H1 (cell line): Measurements from ENCODE around the gene RGN. TPM values are rescaled to one million over a fixed set of nuclear protein-coding genes. Genes with fewer than 3 reads are reported as not detected.

Experiments used
- ATF3 ChIP-seq: IDR thresholded peaks from 2 replicates; pipeline ENCODE4 v1.6.1; 2011; ENCODE audit warnings: low read depth, mild to moderate bottlenecking, low read length; ENCODE audit not compliant: insufficient read depth
- CEBPB ChIP-seq: IDR thresholded peaks from 2 replicates; pipeline ENCODE4 v1.6.1; 2012; ENCODE audit warnings: low read depth, low read length
- CHD2 ChIP-seq: IDR thresholded peaks from 2 replicates; pipeline ENCODE4 v1.6.1; 2012; ENCODE audit warnings: low read length, improper control_type of control experiment
- EZH2 ChIP-seq: fragments of 200-600 bp; sonication (generic); IDR thresholded peaks from 2 replicates; pipeline ENCODE4 v1.7.1; 2012; ENCODE audit warnings: low read depth, mild to moderate bottlenecking, moderate library complexity, low read length, inconsistent platforms; ENCODE audit not compliant: severe bottlenecking
- POLR2AphosphoS5 ChIP-seq: IDR thresholded peaks from 2 replicates; pipeline ENCODE4 v1.6.1; 2011; ENCODE audit warnings: low read depth, low read length
- SIN3A ChIP-seq, 2 experiments: IDR thresholded peaks in 1 of 2; conservative IDR thresholded peaks in 1 of 2; 2 replicates each; pipeline ENCODE4 v1.6.1; 2011 to 2012; ENCODE audit warnings: low read length in 2 of 2, improper control_type of control experiment in 1 of 2, low read depth in 1 of 2, mild to moderate bottlenecking in 1 of 2
- polyA plus RNA-seq, 7 experiments: library from polyadenylated mRNA; depleted of rRNA in 3 of 7; stranded (reverse) in 5 of 7; unstranded in 2 of 7; fragments of >200 nt in 5 of 7; fragments of 200-250 nt in 2 of 7; gene quantifications; 1 replicate in 5 of 7; 2 replicates in 1 of 7; 4 replicates in 1 of 7; pipeline versions ENCODE4 v1.2.1 to v1.2.3, GENCODE V29; 2011 to 2013; ENCODE audit warnings: missing spikeins in 2 of 7, mixed read lengths in 2 of 7
- total RNA-seq: library from RNA; stranded (reverse); fragmentation: NEBNext Ultra II Directional; extraction: Animal tissue kit (Norgen Biotek cat#: 25700); gene quantifications from 2 replicates; pipeline ENCODE4 v1.2.1, GENCODE V29; 2021

The RGN gene
- total and polyA plus RNA-seq, 2 of the 8 experiments (the other 6 are each of a cell fraction or from before 2014, with no cell fraction given) = 0.32 to 3.1 TPM

DNA sequence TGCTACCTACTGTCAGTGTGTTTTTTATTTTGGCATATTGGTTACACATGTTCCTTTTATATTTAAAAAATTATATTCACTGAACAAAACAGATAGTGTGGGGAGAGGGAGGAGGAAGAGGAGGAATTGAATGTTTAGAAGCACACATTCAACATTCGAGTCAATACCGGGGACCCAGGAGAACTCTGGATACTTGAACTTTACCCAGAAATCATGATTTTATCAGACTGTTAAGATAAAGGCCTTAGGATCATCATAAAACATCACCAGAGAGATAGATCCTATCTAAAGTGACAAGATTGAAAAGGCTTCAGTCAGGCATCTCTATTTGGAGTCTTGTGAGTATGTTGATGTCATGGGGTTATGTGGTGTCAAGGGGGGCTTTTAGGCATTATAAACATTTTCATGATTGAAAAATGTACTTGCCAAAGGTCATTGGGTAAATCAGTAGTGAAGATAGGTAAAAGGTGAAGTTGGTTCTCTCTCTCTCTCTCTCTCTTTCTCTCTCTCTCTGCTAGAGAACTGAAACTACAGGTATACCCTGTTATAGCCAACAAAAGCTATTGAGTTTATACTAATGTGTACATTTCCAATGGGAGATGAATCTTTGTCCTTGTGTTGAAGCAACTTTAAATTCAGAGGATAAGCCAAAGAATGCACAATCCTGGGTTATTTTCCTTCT is 16.9 kb upstream of the RGN start (continued):
- TF ChIP-seq EZH2 (no peak), CEBPB (no peak), SIN3A (conservative IDR thresholded peaks at IDR 0.05 in 1 of 2, IDR thresholded peaks at IDR 0.05 in 1 of 2; ENCODE audit: low read depth in 1 of 2, low read length in 2 of 2) (no peak), CHD2 (no peak), POLR2AphosphoS5 (no peak), ATF3 (no peak)
- TF ChIP-seq, all 59 proteins: peak for 0
